IMR-90 (cell line): ENCODE measurements around the gene KDM3B. TPM values are rescaled to one million over a fixed set of nuclear protein-coding genes. Genes with fewer than 3 reads are reported as not detected.

Source experiments
- ATAC-seq: fragments of 200-7000 bp; cut with Tn5 transposase; 2 replicates; pipeline ENCODE4 v1.9.1; 2020; ENCODE audit warnings: low read depth, mild to moderate bottlenecking, moderate library complexity
- BruUV-seq: library from RNA; stranded (reverse); fragments of 400-500 nt; replicated peaks from 2 replicates; lab custom pipeline; 2021; lab: Mats Ljungman, UMichigan
- CTCF ChIA-PET: fragments of 300-600 bp; formaldehyde crosslinking; extraction: SDS; loops from one replicate; lab custom pipeline; 2021; ENCODE audit warnings: antibody characterized with exemption; lab: Yijun Ruan, JAX
- POLR2A ChIA-PET: fragments of 300-600 bp; sonication (Branson Sonifier 250); formaldehyde crosslinking; loops from one replicate; lab custom pipeline; 2022; ENCODE audit warnings: antibody characterized with exemption; ENCODE audit not compliant: unreplicated experiment; lab: Charles Lee
- DNase-seq: peaks from one replicate; pipeline ENCODE4 v3.0.0; 2013
- H2AFZ ChIP-seq: replicated peaks from 2 replicates; pipeline ENCODE3; 2013; ENCODE audit warnings: low read length, mild to moderate bottlenecking; ENCODE audit not compliant: poor library complexity
- H2AK5ac ChIP-seq: 2 replicates; pipeline ENCODE4 v1.6.1; 2013; ENCODE audit warnings: low read depth, low read length, inconsistent platforms
- H2AK9ac ChIP-seq: replicated peaks from 2 replicates; pipeline ENCODE3; 2013; ENCODE audit warnings: mild to moderate bottlenecking, low read depth, low read length, moderate library complexity; ENCODE audit not compliant: poor library complexity
- H2BK120ac ChIP-seq: 2 replicates; pipeline ENCODE4 v1.6.1; 2013; ENCODE audit warnings: low read depth, low read length, inconsistent platforms
- H2BK15ac ChIP-seq: 3 replicates; pipeline ENCODE4 v1.6.1; 2013; ENCODE audit warnings: low read depth, low read length, inconsistent platforms
- H2BK20ac ChIP-seq: 2 replicates; pipeline ENCODE4 v1.6.1; 2013; ENCODE audit warnings: low read depth, mild to moderate bottlenecking, inconsistent platforms, low read length, moderate library complexity
- H2BK5ac ChIP-seq: 2 replicates; pipeline ENCODE4 v1.6.1; 2013; ENCODE audit warnings: mild to moderate bottlenecking, low read depth, low read length, inconsistent platforms; ENCODE audit not compliant: poor library complexity, severe bottlenecking
- H3K14ac ChIP-seq: replicated peaks from 2 replicates; pipeline ENCODE4 v1.6.1; 2013; ENCODE audit warnings: low read depth, low read length, inconsistent platforms
- H3K18ac ChIP-seq: 2 replicates; pipeline ENCODE4 v1.6.1; 2013; ENCODE audit warnings: low read depth, low read length, control low read depth
- H3K23ac ChIP-seq: 2 replicates; pipeline ENCODE4 v1.6.1; 2013; ENCODE audit warnings: low read depth, low read length, inconsistent platforms
- H3K27ac ChIP-seq: 2 replicates; pipeline ENCODE4 v1.5.1; 2013; ENCODE audit warnings: mild to moderate bottlenecking, control low read depth, low read length; ENCODE audit not compliant: insufficient read depth
- H3K27me3 ChIP-seq: 2 replicates; pipeline ENCODE4 v1.6.1; 2013; ENCODE audit warnings: low read length; ENCODE audit not compliant: control insufficient read depth, insufficient read depth
- H3K36me3 ChIP-seq: 2 replicates; pipeline ENCODE4 v1.6.1; 2013; ENCODE audit warnings: low read length, mixed read lengths; ENCODE audit not compliant: control insufficient read depth, insufficient read depth
- H3K4ac ChIP-seq: 2 replicates; pipeline ENCODE4 v1.6.1; 2013; ENCODE audit warnings: low read depth, low read length, inconsistent platforms
- H3K4me1 ChIP-seq: 2 replicates; pipeline ENCODE4 v1.6.1; 2013; ENCODE audit warnings: low read length, mixed read lengths; ENCODE audit not compliant: control insufficient read depth, insufficient read depth
- H3K4me2 ChIP-seq: 2 replicates; pipeline ENCODE4 v1.6.1; 2013; ENCODE audit warnings: low read depth, mild to moderate bottlenecking, control low read depth, low read length, moderate library complexity
- H3K4me3 ChIP-seq: 2 replicates; pipeline ENCODE4 v1.5.1; 2013; ENCODE audit warnings: low read depth, mild to moderate bottlenecking, control low read depth, low read length, moderate library complexity; ENCODE audit not compliant: insufficient read depth
- H3K56ac ChIP-seq: 2 replicates; pipeline ENCODE4 v1.6.1; 2013; ENCODE audit warnings: low read length, inconsistent platforms; ENCODE audit not compliant: insufficient read depth; ENCODE audit errors: extremely low read depth
- H3K79me1 ChIP-seq, 2 experiments: 2 replicates each; pipeline ENCODE4 v1.6.1; 2013; ENCODE audit warnings: low read length in 2 of 2, inconsistent platforms in 1 of 2, low read depth in 1 of 2
- H3K9ac ChIP-seq: 2 replicates; pipeline ENCODE4 v1.6.1; 2013; ENCODE audit warnings: low read depth, low read length, control low read depth
- H3K9me1 ChIP-seq: 2 replicates; pipeline ENCODE4 v1.6.1; 2013; ENCODE audit warnings: low read length, inconsistent platforms; ENCODE audit not compliant: insufficient read depth
- H3K9me3 ChIP-seq: 2 replicates; pipeline ENCODE4 v1.6.1; 2013; ENCODE audit warnings: low read length; ENCODE audit not compliant: control insufficient read depth, insufficient read depth
- H4K20me1 ChIP-seq: 2 replicates; pipeline ENCODE4 v1.6.1; 2013; ENCODE audit warnings: low read length, inconsistent platforms; ENCODE audit not compliant: insufficient read depth
- H4K5ac ChIP-seq: 2 replicates; pipeline ENCODE4 v1.6.1; 2013; ENCODE audit warnings: mild to moderate bottlenecking, low read depth, low read length, control low read depth
- H4K8ac ChIP-seq, 2 experiments: 2 replicates each; pipeline ENCODE4 v1.6.1; 2013; ENCODE audit warnings: low read depth in 2 of 2, low read length in 2 of 2, control low read depth in 1 of 2, inconsistent platforms in 1 of 2
- H4K91ac ChIP-seq: 2 replicates; pipeline ENCODE4 v1.6.1; 2013; ENCODE audit warnings: low read depth, low read length, inconsistent platforms; ENCODE audit not compliant: insufficient read depth
- CEBPB ChIP-seq: IDR thresholded peaks from 2 replicates; pipeline ENCODE4 v1.6.1; 2012; ENCODE audit warnings: low read depth, low read length, improper control_type of control experiment
- MXI1 ChIP-seq: IDR thresholded peaks from 2 replicates; pipeline ENCODE4 v1.6.1; 2012; ENCODE audit warnings: low read depth, mild to moderate bottlenecking, low read length, moderate library complexity, borderline replicate concordance
- RAD21 ChIP-seq: IDR thresholded peaks from 2 replicates; pipeline ENCODE4 v1.6.1; 2012; ENCODE audit warnings: low read length, improper control_type of control experiment
- RCOR1 ChIP-seq: IDR thresholded peaks from 2 replicates; pipeline ENCODE4 v1.6.1; 2012; ENCODE audit warnings: mild to moderate bottlenecking, low read length, improper control_type of control experiment; ENCODE audit not compliant: insufficient replicate concordance
- WGBS, 2 experiments: methylation state at CpG; one replicate each; pipeline versions ENCODE4 v1.1.5 to v1.1.7; 2013; ENCODE audit warnings: missing lambda C conversion rate in 2 of 2; ENCODE audit not compliant: insufficient read length in 1 of 2; ENCODE audit errors: extremely low coverage in 2 of 2; 5-methylcytosine and 5-hydroxymethylcytosine counted together
- dilution Hi-C: fragments of 300-500 bp; cut with HindIII; formaldehyde crosslinking; loops from one replicate; pipeline ENCODE4 v1.14.3; 2018; ENCODE audit warnings: low sequenced_read_pairs; ENCODE audit not compliant: unreplicated experiment
- in situ Hi-C: fragments of 300-500 bp; cut with MboI; formaldehyde crosslinking; loops from 3 replicates; pipeline ENCODE4 v1.14.3; 2019; ENCODE audit warnings: low sequenced_read_pairs, inconsistent platforms, mixed read lengths
- intact Hi-C: fragments of 100-400 bp; cut with micrococcal nuclease; formaldehyde crosslinking; loops from 2 replicates; pipeline ENCODE4 v1.10.0; 2022
- polyA plus RNA-seq, 3 experiments: library from polyadenylated mRNA; depleted of rRNA; stranded (reverse); fragments of >200 nt; gene quantifications; 2 replicates each; pipeline ENCODE4 v1.2.3, GENCODE V29; 2012; ENCODE audit warnings: low replicate concordance in 1 of 3
- total RNA-seq: library from RNA; depleted of rRNA; stranded (reverse); fragments of >200 nt; gene quantifications from 2 replicates; pipeline ENCODE4 v1.2.3, GENCODE V29; 2012

KDM3B gene
- total and polyA plus RNA-seq, 2 of the 4 experiments (the other 2 are of a cell fraction), result 19.4 to 35.8 TPM

GRCh38 chr5:138369706-138370105 lies 17.2 kb downstream of the KDM3B start:
- Histone ChIP-seq H3K9ac (no peak overlapping the region), H2BK15ac (no peak overlapping the region), H4K8ac (no peak overlapping the region), H3K56ac (no peak overlapping the region), H4K5ac (no peak overlapping the region), H4K91ac (no peak overlapping the region), H3K4me2 (no peak overlapping the region), H3K4me3 (no peak overlapping the region), H4K20me1 (peaks cover 34% of the 10 kb centered on the region), H2BK5ac (no peak overlapping the region), H3K4me1 (peaks cover 4% of the 10 kb centered on the region; the same call in 1 of the 2 replicates), H2BK120ac (no peak overlapping the region), H3K9me1 (peaks cover 7% of the 10 kb centered on the region; the same call in 1 of the 2 replicates), H3K14ac (no peak overlapping the region), H3K27me3 (no peaks in the 10 kb centered on the region), H3K23ac (0 out of 2 replicates have a peak overlapping the region, but pooled peaks have one; percentile 38), H2BK20ac (no peak overlapping the region), H3K27ac (no peak overlapping the region), H3K9me3 (no peaks in the 10 kb centered on the region), H2AK5ac (no peak overlapping the region), H3K79me1 (peaks cover 43 to 58% of the 10 kb centered on the region in 2 experiments), H3K4ac (no peak overlapping the region), H3K18ac (no peak overlapping the region), H3K36me3 (peaks cover 13% of the 10 kb centered on the region), H2AK9ac (no peak overlapping the region), H2AFZ (no peak overlapping the region)
- ChIA-PET CTCF (interaction anchor here (0.7 to 2.5 kb wide), 3 partner anchors 15 to 18 kb away, joined by 3 to 9 read pairs (median 5); no protein-coding TSS in a partner anchor), POLR2A (no interaction called here)
- in situ Hi-C loops (no loop called here), intact Hi-C loops (loop anchor here (5.0 kb wide), 1 partner anchor 33 kb away; no protein-coding TSS in a partner anchor), dilution Hi-C loops (no loop called here)
- TF ChIP-seq MXI1, result no peak
- no peak for TF ChIP-seq RAD21
- no peak for TF ChIP-seq CEBPB
- TF ChIP-seq RCOR1, result no peak
- ATAC-seq (no peak), DNase-seq (no peak)
- no TSS peak for BruUV-seq
- WGBS, 2 experiments, result no CpG with 5 or more reads among the region's 2 CpGs
